CD4-positive, alpha-beta T cell (primary cell): ENCODE results near the gene RASL11B. TPM values are rescaled to one million over a fixed set of nuclear protein-coding genes. Genes with fewer than 3 reads are reported as not detected.

ENCODE experiments used
- ATAC-seq: fragments of 200-7000 bp; cut with Tn5 transposase; one replicate; pipeline ENCODE4 v1.10.0; 2022; ENCODE audit warnings: mild to moderate bottlenecking; ENCODE audit not compliant: poor library complexity
- CTCF ChIA-PET: fragments of 350-600 bp; sonication (Branson Sonifier 250); formaldehyde crosslinking; loops from one replicate; lab custom pipeline; 2021; ENCODE audit warnings: antibody characterized with exemption, inconsistent platforms; lab: Charles Lee
- POLR2A ChIA-PET: fragments of 350-600 bp; sonication (Branson Sonifier 250); formaldehyde crosslinking; loops from one replicate; lab custom pipeline; 2021; ENCODE audit warnings: antibody characterized with exemption, inconsistent platforms; lab: Charles Lee
- DNase-seq, 14 experiments: peaks; one replicate each; pipeline ENCODE4 v3.0.0-alpha.2; 2013 to 2020; ENCODE audit warnings: mixed read lengths in 2 of 14
- H3K27ac ChIP-seq, 2 donors: one replicate each; pipeline versions ENCODE4 v1.5.1 to v1.7.0; 2013; ENCODE audit warnings: low read length in 2 of 2, low read depth in 1 of 2, mild to moderate bottlenecking in 1 of 2
- H3K27me3 ChIP-seq, 2 experiments: 1 replicate in 1 of 2; 2 replicates in 1 of 2; pipeline versions ENCODE4 v1.6.1 to v1.7.0; 2013; ENCODE audit warnings: low read length in 2 of 2, control low read depth in 1 of 2, mild to moderate bottlenecking in 1 of 2, moderate library complexity in 1 of 2; ENCODE audit not compliant: insufficient read depth in 2 of 2, control insufficient read depth in 1 of 2
- H3K36me3 ChIP-seq: one replicate; pipeline ENCODE4 v1.6.1; 2013; ENCODE audit warnings: low read length, control low read depth; ENCODE audit not compliant: insufficient read depth
- H3K4me1 ChIP-seq: one replicate; pipeline ENCODE4 v1.6.1; 2013; ENCODE audit warnings: low read length, control low read depth; ENCODE audit not compliant: insufficient read depth
- H3K4me3 ChIP-seq: one replicate; pipeline ENCODE4 v1.5.1; 2013; ENCODE audit warnings: mild to moderate bottlenecking, low read length, moderate library complexity
- H3K9me3 ChIP-seq, 2 experiments: 1 replicate in 1 of 2; 2 replicates in 1 of 2; pipeline versions ENCODE4 v1.6.1 to v1.7.0; 2013; ENCODE audit warnings: low read length in 2 of 2, mild to moderate bottlenecking in 2 of 2, control low read depth in 1 of 2, moderate library complexity in 1 of 2; ENCODE audit not compliant: control insufficient read depth in 1 of 2, insufficient read depth in 1 of 2
- H3K27ac Mint-ChIP-seq: one replicate; pipeline ENCODE4 v1.8.0; 2020; ENCODE audit warnings: mixed read lengths
- H3K27me3 Mint-ChIP-seq: one replicate; pipeline ENCODE4 v1.8.0; 2021; ENCODE audit warnings: mixed read lengths
- H3K36me3 Mint-ChIP-seq: one replicate; pipeline ENCODE4 v1.8.0; 2021; ENCODE audit warnings: low read depth, mixed read lengths
- H3K4me1 Mint-ChIP-seq: one replicate; pipeline ENCODE4 v1.8.0; 2021; ENCODE audit warnings: low read depth, mixed read lengths
- H3K4me3 Mint-ChIP-seq: one replicate; pipeline ENCODE4 v1.8.0; 2020; ENCODE audit warnings: mild to moderate bottlenecking, mixed read lengths
- H3K9me3 Mint-ChIP-seq: one replicate; pipeline ENCODE4 v1.8.0; 2020; ENCODE audit warnings: mixed read lengths
- CTCF ChIP-seq: fragments of 200-600 bp; IDR thresholded peaks from one replicate; pipeline ENCODE4 v1.8.0; 2022; ENCODE audit warnings: antibody characterized with exemption, mild to moderate bottlenecking
- intact Hi-C, 2 experiments: fragments of 100-400 bp; cut with DNase I in 1 of 2; cut with micrococcal nuclease in 1 of 2; formaldehyde crosslinking; loops; one replicate each; pipeline versions ENCODE4 v1.15.1 to v1.9.0; 2023 to 2025; cut with DNase I, micrococcal nuclease
- total RNA-seq, 174 experiments: library from RNA in 2 of 174; stranded (reverse) in 2 of 174; gene quantifications; one replicate each; pipeline ENCODE4 v1.2.3 and lab custom pipeline; 2021 to 2026

Gene RASL11B
- total RNA-seq, 2 experiments from 2014 or later = 0.31 to 0.63 TPM

GRCh38 chr4:52884994-52885393 lies 22.9 kb downstream of the RASL11B start:
- ATAC-seq (no peak), DNase-seq (no peak)
- Mint-ChIP-seq H3K27ac (no peak overlapping the region), H3K4me1 (no peaks in the 10 kb centered on the region), H3K4me3 (no peak overlapping the region), H3K36me3 (peaks cover 48% of the 10 kb centered on the region), H3K9me3 (peaks cover 2% of the 10 kb centered on the region), H3K27me3 (no peaks in the 10 kb centered on the region)
- no peak overlapping the region for H3K4me3 ChIP-seq
- CTCF ChIA-PET = no interaction called here
- no peaks in the 10 kb centered on the region for H3K4me1 ChIP-seq
- H3K27ac ChIP-seq = no peak overlapping the region
- intact Hi-C loops = no loop called here
- H3K36me3 ChIP-seq = no peaks in the 10 kb centered on the region
- TF ChIP-seq CTCF = no peak
- no peaks in the 10 kb centered on the region for H3K27me3 ChIP-seq
- H3K9me3 ChIP-seq = peaks cover 0 to 4% of the 10 kb centered on the region in 2 experiments
- POLR2A ChIA-PET = no interaction called here

GRCh38 chr4:52889354-52889753 lies 27.2 kb downstream of the RASL11B start:
- H3K27ac Mint-ChIP-seq = no peak overlapping the region
- peaks cover 2% of the 10 kb centered on the region for H3K9me3 Mint-ChIP-seq
- CTCF ChIA-PET = no interaction called here

DNA sequence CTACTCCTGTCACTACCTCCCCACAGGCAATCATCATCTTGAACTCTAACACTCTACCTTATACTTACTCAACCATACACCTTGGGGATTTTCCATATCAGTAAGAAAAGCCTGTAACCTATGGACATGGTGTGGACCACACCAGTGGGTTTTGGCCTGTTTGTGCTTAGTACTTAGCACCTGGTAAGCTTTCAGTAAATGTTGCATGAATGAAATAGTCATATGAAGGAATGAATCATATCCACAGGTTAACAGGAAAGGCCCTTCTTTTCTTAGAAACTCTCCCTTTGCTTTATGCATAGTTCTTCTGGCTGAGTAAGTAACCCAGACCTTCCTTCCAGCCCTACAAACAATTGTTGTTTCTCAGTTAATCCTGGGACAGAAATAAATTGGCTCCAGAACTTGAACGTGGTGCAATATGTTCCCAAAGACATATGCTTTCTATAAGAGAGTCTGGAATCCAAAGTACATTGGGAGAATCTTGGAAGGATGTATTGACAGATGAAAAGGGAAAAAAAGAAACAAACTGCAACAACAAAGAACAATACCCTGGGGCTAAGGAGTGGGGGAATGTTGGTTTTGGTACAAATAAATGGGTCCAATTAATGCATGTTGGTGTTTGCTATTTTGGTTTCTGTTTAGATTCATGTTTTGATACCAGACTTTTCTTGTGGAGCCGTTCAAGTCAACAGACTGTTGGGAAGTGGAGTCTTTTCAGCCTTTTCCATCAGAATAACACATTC lies 27.8 kb downstream of the RASL11B start:
- Histone ChIP-seq H3K9me3 (peaks cover 0 to 4% of the 10 kb centered on the region in 2 experiments), H3K4me3 (no peak overlapping the region), H3K27me3 (no peaks in the 10 kb centered on the region), H3K36me3 (no peaks in the 10 kb centered on the region), H3K27ac (no peak overlapping the region), H3K4me1 (no peaks in the 10 kb centered on the region)
- Mint-ChIP-seq H3K27me3 (no peaks in the 10 kb centered on the region), H3K36me3 (peaks cover 18% of the 10 kb centered on the region), H3K27ac (no peak overlapping the region), H3K9me3 (peaks cover 2% of the 10 kb centered on the region), H3K4me1 (no peaks in the 10 kb centered on the region), H3K4me3 (no peak overlapping the region)
- ATAC-seq (no peak), DNase-seq (no peak)
- intact Hi-C loops = no loop called here
- CTCF ChIA-PET = no interaction called here
- POLR2A ChIA-PET = no interaction called here
- TF ChIP-seq CTCF = no peak

More at GRCh38 chr4:52889354-52889753, 27.2 kb downstream of the RASL11B start:
- ATAC-seq (no peak), DNase-seq (no peak)
- no peaks in the 10 kb centered on the region for H3K4me1 Mint-ChIP-seq
- H3K36me3 Mint-ChIP-seq = peaks cover 20% of the 10 kb centered on the region
- no peak overlapping the region for H3K4me3 Mint-ChIP-seq
- Histone ChIP-seq H3K4me3 (no peak overlapping the region), H3K27ac (no peak overlapping the region), H3K27me3 (no peaks in the 10 kb centered on the region), H3K4me1 (no peaks in the 10 kb centered on the region), H3K36me3 (no peaks in the 10 kb centered on the region), H3K9me3 (peaks cover 0 to 4% of the 10 kb centered on the region in 2 experiments)
- intact Hi-C loops = no loop called here
- TF ChIP-seq CTCF = no peak
- H3K27me3 Mint-ChIP-seq = no peaks in the 10 kb centered on the region
- POLR2A ChIA-PET = no interaction called here
